Large intestine (tissue), 12 donors: Measurements from ENCODE around the gene PRORP. TPM values are rescaled to one million over a fixed set of nuclear protein-coding genes. Genes with fewer than 3 reads are reported as not detected.
A peak's percentile ranks its signal among the peaks of the same experiment; 100 is the strongest.
"Not testable (repeated sequence)": the region's sequence is repeated elsewhere in the genome, so short reads cannot be mapped to it uniquely, and the experiment has no call there.

Source experiments
- DNase-seq, 2 donors: peaks; one replicate each; pipeline versions ENCODE4 v3.0.0 to v3.0.0-alpha.2; 2013
- H3K27ac ChIP-seq: one replicate; pipeline ENCODE4 v1.5.1; 2013; ENCODE audit warnings: low read length
- H3K27me3 ChIP-seq: 2 replicates; pipeline ENCODE4 v1.6.1; 2013; ENCODE audit warnings: low read length; ENCODE audit not compliant: control insufficient read depth, insufficient read depth
- H3K36me3 ChIP-seq: 2 replicates; pipeline ENCODE4 v1.6.1; 2013; ENCODE audit warnings: low read length; ENCODE audit not compliant: control insufficient read depth, insufficient read depth
- H3K4me1 ChIP-seq: one replicate; pipeline ENCODE4 v1.6.1; 2013; ENCODE audit warnings: low read length; ENCODE audit not compliant: control insufficient read depth, insufficient read depth
- H3K4me3 ChIP-seq: one replicate; pipeline ENCODE4 v1.5.1; 2013; ENCODE audit warnings: low read length
- H3K9me3 ChIP-seq: one replicate; pipeline ENCODE4 v1.6.1; 2013; ENCODE audit warnings: mild to moderate bottlenecking, low read depth, low read length, moderate library complexity; ENCODE audit not compliant: control insufficient read depth
- WGBS: methylation state at CpG from one replicate; pipeline ENCODE4 v1.1.5; 2013; ENCODE audit warnings: low lambda C conversion rate; ENCODE audit not compliant: insufficient coverage; 5-methylcytosine and 5-hydroxymethylcytosine counted together
- long read RNA-seq, 11 donors: transcript quantifications; one replicate each; lab custom pipeline, GENCODE V29; 2026
- polyA plus RNA-seq: library from polyadenylated mRNA; unstranded; fragments of 120-200 nt; gene quantifications from one replicate; pipeline ENCODE4 v1.2.1, GENCODE V29; 2013

PRORP gene
- 29.9 TPM for polyA plus RNA-seq
- long read RNA-seq, donor 1, partial matches to known transcripts, result 0 of 4 reads
- long read RNA-seq, donor 1, other reads (novel, unspliced or antisense), result 0 of 4 reads
- long read RNA-seq, donor 2, partial matches to known transcripts, result 0 of 7 reads
- long read RNA-seq, donor 2, other reads (novel, unspliced or antisense), result 0 of 7 reads
- long read RNA-seq, donor 3, result 0 reads
- long read RNA-seq, donor 4, result 0 reads
- long read RNA-seq, donor 5, partial matches to known transcripts, result 0 of 5 reads
- long read RNA-seq, donor 5, other reads (novel, unspliced or antisense), result 0 of 5 reads
- long read RNA-seq, donor 6, full-length matches to known transcripts, result 4 of 9 reads
- long read RNA-seq, donor 6, partial matches to known transcripts, result 5 of 9 reads
- long read RNA-seq, donor 6, other reads (novel, unspliced or antisense), result 0 of 9 reads
- long read RNA-seq, donor 7, partial matches to known transcripts, result 0 of 3 reads
- long read RNA-seq, donor 7, other reads (novel, unspliced or antisense), result 0 of 3 reads
- long read RNA-seq, donor 8, full-length matches to known transcripts, result 10 of 10 reads
- long read RNA-seq, donor 8, partial matches to known transcripts, result 0 of 10 reads
- long read RNA-seq, donor 8, other reads (novel, unspliced or antisense), result 0 of 10 reads
- long read RNA-seq, donor 9, full-length matches to known transcripts, result 6 of 6 reads
- long read RNA-seq, donor 9, partial matches to known transcripts, result 0 of 6 reads
- long read RNA-seq, donor 9, other reads (novel, unspliced or antisense), result 0 of 6 reads
- long read RNA-seq, donor 10, partial matches to known transcripts, result 0 of 5 reads
- long read RNA-seq, donor 10, other reads (novel, unspliced or antisense), result 0 of 5 reads
- long read RNA-seq, donor 11, full-length matches to known transcripts, result 4 of 4 reads
- long read RNA-seq, donor 11, partial matches to known transcripts, result 0 of 4 reads
- long read RNA-seq, donor 11, other reads (novel, unspliced or antisense), result 0 of 4 reads

GRCh38 chr14:35121887-35122695 lies at the start of gene PRORP, which contains the start of gene PPP2R3C:
PRORP (plus strand) TSS chr14:35122552; CDS start chr14:35123246, 694 bp downstream.
PPP2R3C (minus strand) TSS chr14:35121990; CDS start chr14:35121959, 31 bp downstream.
- peak; percentile 95 to 99 for DNase-seq
- no peaks in the 10 kb centered on the region for H3K27me3 ChIP-seq
- no peaks in the 10 kb centered on the region for H3K9me3 ChIP-seq
- peak within 1 kb of the TSS; percentile 67 for H3K4me3 ChIP-seq
- H3K27ac ChIP-seq, result peak within 1 kb of the TSS; percentile 90
- WGBS, result 13% methylated on average over 3 of the region's 57 CpGs
- peaks cover 7% of the 10 kb centered on the region for H3K36me3 ChIP-seq
- H3K4me1 ChIP-seq, result peaks cover 15% of the 10 kb centered on the region

GRCh38 chr14:35073486-35073885 lies 48.9 kb upstream of the PRORP start:
- peaks cover 14% of the 10 kb centered on the region for H3K4me1 ChIP-seq
- no peaks in the 10 kb centered on the region for H3K9me3 ChIP-seq
- H3K36me3 ChIP-seq, result peaks cover 28% of the 10 kb centered on the region
- DNase-seq, result no peak
- no peaks in the 10 kb centered on the region for H3K27me3 ChIP-seq
- H3K27ac ChIP-seq, result no peak overlapping the region
- WGBS, result no CpG with 5 or more reads among the region's 1 CpG
- no peak overlapping the region for H3K4me3 ChIP-seq

GRCh38 chr14:35078082-35078481 lies 44.3 kb upstream of the PRORP start:
- Histone ChIP-seq H3K4me1 (peaks cover 10% of the 10 kb centered on the region), H3K27me3 (no peaks in the 10 kb centered on the region), H3K4me3 (no peak overlapping the region), H3K36me3 (peaks cover 26% of the 10 kb centered on the region), H3K9me3 (no peaks in the 10 kb centered on the region), H3K27ac (peak overlapping the region; percentile 82)
- WGBS, result no CpG with 5 or more reads among the region's 2 CpGs
- DNase-seq, result peak; percentile 68 to 85

GRCh38 chr14:35079742-35080141 lies 42.6 kb upstream of the PRORP start:
- H3K4me1 ChIP-seq, result peaks cover 10% of the 10 kb centered on the region
- H3K27ac ChIP-seq, result peak overlapping the region; percentile 39

GRCh38 chr14:35083530-35084150 lies 38.7 kb upstream of the PRORP start:
- no peak overlapping the region for H3K4me3 ChIP-seq
- peak in 1 of 2 donors; percentile 24 for DNase-seq
- no peaks in the 10 kb centered on the region for H3K27me3 ChIP-seq
- no peaks in the 10 kb centered on the region for H3K9me3 ChIP-seq
- peak overlapping the region; percentile 48 for H3K27ac ChIP-seq
- H3K4me1 ChIP-seq, result peaks cover under 1% of the 10 kb centered on the region
- peaks cover 50% of the 10 kb centered on the region for H3K36me3 ChIP-seq
- WGBS, result 100% methylated on average over 1 of the region's 8 CpGs

More at GRCh38 chr14:35079742-35080141, 42.6 kb upstream of the PRORP start:
- peaks cover 33% of the 10 kb centered on the region for H3K36me3 ChIP-seq
- peak; percentile 6 to 42 for DNase-seq
- H3K4me3 ChIP-seq, result no peak overlapping the region
- no CpG with 5 or more reads among the region's 1 CpG for WGBS
- H3K9me3 ChIP-seq, result no peaks in the 10 kb centered on the region
- no peaks in the 10 kb centered on the region for H3K27me3 ChIP-seq

- Histone ChIP-seq H3K36me3 (peaks cover 53% of the 10 kb centered on the region), H3K4me3 (no peak overlapping the region)
- no CpG with 5 or more reads among the region's 2 CpGs for WGBS
These were observed 36.9 kb upstream of the PRORP start for GRCh38 chr14:35085441-35085840.

GRCh38 chr14:35088514-35088913 lies 33.8 kb upstream of the PRORP start:
- H3K4me3 ChIP-seq, result no peak overlapping the region
- WGBS, result no CpG with 5 or more reads among the region's 2 CpGs
- no peaks in the 10 kb centered on the region for H3K4me1 ChIP-seq
- no peaks in the 10 kb centered on the region for H3K9me3 ChIP-seq
- H3K27me3 ChIP-seq, result no peaks in the 10 kb centered on the region
- no peak overlapping the region for H3K27ac ChIP-seq
- no peak for DNase-seq
- peaks cover 54% of the 10 kb centered on the region for H3K36me3 ChIP-seq

More at GRCh38 chr14:35085441-35085840, 36.9 kb upstream of the PRORP start:
- Histone ChIP-seq H3K4me1 (no peaks in the 10 kb centered on the region), H3K27me3 (no peaks in the 10 kb centered on the region), H3K9me3 (no peaks in the 10 kb centered on the region), H3K27ac (no peak overlapping the region)
- DNase-seq, result no peak

- H3K4me3 ChIP-seq, H3K27me3 ChIP-seq, H3K4me1 ChIP-seq, H3K27ac ChIP-seq, H3K9me3 ChIP-seq, DNase-seq: not testable (repeated sequence)
- peaks cover 47% of the 10 kb centered on the region for H3K36me3 ChIP-seq
- no CpG with 5 or more reads among the region's 6 CpGs for WGBS
These were observed 27.7 kb upstream of the PRORP start for GRCh38 chr14:35094645-35095044.

GRCh38 chr14:35107866-35108265 lies 14.5 kb upstream of the PRORP start:
- no peak for DNase-seq
- Histone ChIP-seq H3K27ac (no peak overlapping the region), H3K36me3 (peaks cover 50% of the 10 kb centered on the region), H3K9me3 (no peaks in the 10 kb centered on the region), H3K4me3 (no peak overlapping the region), H3K27me3 (no peaks in the 10 kb centered on the region), H3K4me1 (no peaks in the 10 kb centered on the region)
